Panc1 (cell line): ENCODE measurements around the gene RASGRP3. TPM values are rescaled to one million over a fixed set of nuclear protein-coding genes. Genes with fewer than 3 reads are reported as not detected.

Source experiments
- ATAC-seq: fragments of 200-7000 bp; cut with Tn5 transposase; 2 replicates; pipeline ENCODE4 v1.9.1; 2020; ENCODE audit warnings: mild to moderate bottlenecking, moderate library complexity
- BruUV-seq: library from RNA; stranded (reverse); fragments of 400-500 nt; replicated peaks from 2 replicates; lab custom pipeline; 2021; lab: Mats Ljungman, UMichigan
- CTCF ChIA-PET: fragments of 300-600 bp; sonication (Branson Sonifier 250); formaldehyde crosslinking; loops from one replicate; lab custom pipeline; 2022; ENCODE audit warnings: antibody characterized with exemption; lab: Charles Lee
- POLR2A ChIA-PET: fragments of 300-600 bp; sonication (Branson Sonifier 250); formaldehyde crosslinking; loops from one replicate; lab custom pipeline; 2022; ENCODE audit warnings: antibody characterized with exemption; lab: Charles Lee
- DNase-seq: peaks from one replicate; pipeline ENCODE4 v3.0.0-alpha.2; 2010; ENCODE audit warnings: low read depth, low spot score
- H3K27ac ChIP-seq: 2 replicates; pipeline ENCODE4 v1.5.1; 2011; ENCODE audit warnings: mild to moderate bottlenecking, low read length, inconsistent platforms
- H3K27me3 ChIP-seq: fragments of 200-500 bp; sonication (Bioruptor generic); 2 replicates; pipeline ENCODE4 v1.6.0; 2014; ENCODE audit warnings: low read length, inconsistent platforms; ENCODE audit not compliant: control insufficient read depth, insufficient read depth
- H3K36me3 ChIP-seq: fragments of 200-500 bp; sonication (Bioruptor generic); 2 replicates; pipeline ENCODE4 v1.5.1; 2014; ENCODE audit warnings: inconsistent platforms, mild to moderate bottlenecking, low read length, moderate library complexity; ENCODE audit not compliant: control insufficient read depth, insufficient read depth
- H3K4me1 ChIP-seq: 2 replicates; pipeline ENCODE4 v1.5.1; 2011; ENCODE audit warnings: inconsistent platforms, mild to moderate bottlenecking, low read length, moderate library complexity; ENCODE audit not compliant: control insufficient read depth, insufficient read depth
- H3K4me3 ChIP-seq, 2 experiments: 2 replicates each; pipeline ENCODE4 v1.5.1; 2011 to 2012; ENCODE audit warnings: low read depth in 2 of 2, low read length in 2 of 2, mild to moderate bottlenecking in 2 of 2, inconsistent platforms in 1 of 2, moderate library complexity in 1 of 2
- H3K9me3 ChIP-seq: fragments of 200-500 bp; sonication (Bioruptor generic); 2 replicates; pipeline ENCODE4 v1.5.1; 2014; ENCODE audit warnings: low read depth, mild to moderate bottlenecking, inconsistent platforms, low read length, moderate library complexity; ENCODE audit not compliant: control insufficient read depth, insufficient read depth
- CTCF ChIP-seq: fragments of 450-650 bp; IDR thresholded peaks from 2 replicates; pipeline ENCODE4 v1.5.1; 2017; ENCODE audit warnings: mild to moderate bottlenecking
- POLR2AphosphoS5 ChIP-seq: IDR thresholded peaks from 2 replicates; pipeline ENCODE4 v1.6.1; 2012; ENCODE audit warnings: mild to moderate bottlenecking, low read depth, low read length, moderate library complexity
- SIN3A ChIP-seq: IDR thresholded peaks from 2 replicates; pipeline ENCODE4 v1.6.1; 2012; ENCODE audit warnings: low read depth, mild to moderate bottlenecking, low read length, moderate library complexity, borderline replicate concordance; ENCODE audit not compliant: insufficient read depth
- TCF7L2 ChIP-seq: IDR thresholded peaks from 2 replicates; pipeline ENCODE4 v1.6.1; 2011; ENCODE audit warnings: mild to moderate bottlenecking, low read depth, low read length, inconsistent platforms
- in situ Hi-C: cut with HindIII; loops from 2 replicates; pipeline ENCODE4 v1.10.0; 2016; ENCODE audit warnings: low sequenced_read_pairs, low pct_unique_long_range_greater_than_20kb
- intact Hi-C: fragments of 100-400 bp; cut with micrococcal nuclease; formaldehyde crosslinking; loops from one replicate; pipeline ENCODE4 v1.10.0; 2022; ENCODE audit not compliant: unreplicated experiment
- total RNA-seq: library from RNA; stranded (reverse); gene quantifications from one replicate; pipeline ENCODE4 v1.2.1, GENCODE V29; 2021; ENCODE audit not compliant: unreplicated experiment
- TF ChIP-seq, protein P1 (sequence below), 2 experiments: IDR thresholded peaks; 2 replicates each; pipeline ENCODE4 v1.6.1; 2011 to 2012; ENCODE audit warnings: low read depth in 2 of 2, control low read depth in 1 of 2, low read length in 1 of 2, mild to moderate bottlenecking in 1 of 2, moderate library complexity in 1 of 2; ENCODE audit not compliant: insufficient read depth in 1 of 2

The RASGRP3 gene
- total RNA-seq, 1 experiment from 2014 or later: 2.6 TPM

DNA sequence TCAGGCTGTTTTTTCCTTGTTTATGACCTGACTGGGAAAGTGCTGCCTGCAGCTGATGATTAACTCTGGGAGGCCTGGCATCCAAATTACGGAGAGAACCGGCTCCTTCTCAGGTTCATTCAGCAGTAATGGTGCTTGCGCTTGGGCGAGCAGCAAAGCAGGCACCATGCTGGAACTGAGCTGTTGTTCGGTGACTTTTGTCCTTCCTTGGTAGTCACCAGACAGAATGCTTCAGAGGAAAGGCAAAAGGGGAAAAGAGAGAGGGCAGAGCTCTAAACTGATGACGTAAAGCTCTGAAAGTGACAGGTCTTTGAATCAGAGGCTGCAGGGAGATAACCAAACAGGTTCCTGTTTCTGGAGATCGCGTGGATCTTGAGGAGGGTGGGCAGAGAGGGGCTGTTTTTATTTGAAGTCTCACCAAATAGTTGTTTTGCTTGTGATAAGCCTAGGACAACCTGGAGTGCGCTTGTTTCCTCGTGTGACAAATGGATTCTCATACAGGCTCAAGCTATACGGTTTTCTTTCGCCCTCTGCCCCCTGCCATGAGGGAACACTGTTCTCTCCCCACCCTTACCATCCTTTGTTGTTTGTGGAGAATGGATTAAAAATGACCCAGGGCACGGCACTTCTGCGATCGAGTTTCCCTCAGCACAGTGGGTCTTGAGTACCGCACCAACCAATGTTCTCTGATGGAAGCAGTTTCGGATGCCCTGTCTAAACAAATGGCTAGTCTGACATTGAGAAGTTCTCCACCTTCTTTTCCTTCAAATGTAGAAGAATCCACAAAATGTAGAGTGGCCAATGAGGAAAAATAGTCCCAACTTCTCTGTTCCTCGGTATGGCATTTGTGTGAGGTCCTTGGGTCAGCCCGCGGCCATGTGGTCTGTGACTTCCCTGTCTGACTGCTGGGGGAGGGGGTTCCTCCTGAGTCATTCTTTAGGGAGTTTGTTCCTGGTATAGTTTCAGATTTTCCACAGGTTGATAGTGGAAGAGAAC lies 1.3 kb downstream of the RASGRP3 start:
- TF ChIP-seq, protein P1, sequence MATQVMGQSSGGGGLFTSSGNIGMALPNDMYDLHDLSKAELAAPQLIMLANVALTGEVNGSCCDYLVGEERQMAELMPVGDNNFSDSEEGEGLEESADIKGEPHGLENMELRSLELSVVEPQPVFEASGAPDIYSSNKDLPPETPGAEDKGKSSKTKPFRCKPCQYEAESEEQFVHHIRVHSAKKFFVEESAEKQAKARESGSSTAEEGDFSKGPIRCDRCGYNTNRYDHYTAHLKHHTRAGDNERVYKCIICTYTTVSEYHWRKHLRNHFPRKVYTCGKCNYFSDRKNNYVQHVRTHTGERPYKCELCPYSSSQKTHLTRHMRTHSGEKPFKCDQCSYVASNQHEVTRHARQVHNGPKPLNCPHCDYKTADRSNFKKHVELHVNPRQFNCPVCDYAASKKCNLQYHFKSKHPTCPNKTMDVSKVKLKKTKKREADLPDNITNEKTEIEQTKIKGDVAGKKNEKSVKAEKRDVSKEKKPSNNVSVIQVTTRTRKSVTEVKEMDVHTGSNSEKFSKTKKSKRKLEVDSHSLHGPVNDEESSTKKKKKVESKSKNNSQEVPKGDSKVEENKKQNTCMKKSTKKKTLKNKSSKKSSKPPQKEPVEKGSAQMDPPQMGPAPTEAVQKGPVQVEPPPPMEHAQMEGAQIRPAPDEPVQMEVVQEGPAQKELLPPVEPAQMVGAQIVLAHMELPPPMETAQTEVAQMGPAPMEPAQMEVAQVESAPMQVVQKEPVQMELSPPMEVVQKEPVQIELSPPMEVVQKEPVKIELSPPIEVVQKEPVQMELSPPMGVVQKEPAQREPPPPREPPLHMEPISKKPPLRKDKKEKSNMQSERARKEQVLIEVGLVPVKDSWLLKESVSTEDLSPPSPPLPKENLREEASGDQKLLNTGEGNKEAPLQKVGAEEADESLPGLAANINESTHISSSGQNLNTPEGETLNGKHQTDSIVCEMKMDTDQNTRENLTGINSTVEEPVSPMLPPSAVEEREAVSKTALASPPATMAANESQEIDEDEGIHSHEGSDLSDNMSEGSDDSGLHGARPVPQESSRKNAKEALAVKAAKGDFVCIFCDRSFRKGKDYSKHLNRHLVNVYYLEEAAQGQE (IDR thresholded peaks at IDR 0.05; ENCODE audit: insufficient read depth in 1 of 2, low read depth in 2 of 2, low read length in 1 of 2): no peak
- TF ChIP-seq POLR2AphosphoS5 (no peak), CTCF (no peak), SIN3A (no peak), TCF7L2 (no peak)
- H3K27ac ChIP-seq: no peak overlapping the region
- ATAC-seq: no peak
- in situ Hi-C loops (no loop called here), intact Hi-C loops (loop anchor here (5.0 kb wide), 1 partner anchor 105 kb away; no protein-coding TSS in a partner anchor)
- no peaks in the 10 kb centered on the region; the same call in 1 of the 2 replicates for H3K4me1 ChIP-seq
- ChIA-PET POLR2A (no interaction called here), CTCF (interaction anchor here (0.5 kb wide), 1 partner anchor 828 kb away, joined by 4 read pairs; no protein-coding TSS in a partner anchor)
- no TSS peak for BruUV-seq
- no peaks in the 10 kb centered on the region for H3K27me3 ChIP-seq
- H3K9me3 ChIP-seq: no peaks in the 10 kb centered on the region
- peak overlapping the region; percentile 7 to 31; a peak in 3 of 4 replicates for H3K4me3 ChIP-seq
- H3K36me3 ChIP-seq: peaks cover 2% of the 10 kb centered on the region; the same call in 1 of the 2 replicates
- peak; percentile 60 for DNase-seq

GRCh38 chr2:33478968-33479731 lies 2.7 kb downstream of the RASGRP3 start:
- Histone ChIP-seq H3K27me3 (no peaks in the 10 kb centered on the region), H3K4me1 (no peaks in the 10 kb centered on the region; the same call in 1 of the 2 replicates), H3K9me3 (no peaks in the 10 kb centered on the region), H3K4me3 (no peak overlapping the region), H3K27ac (no peak overlapping the region), H3K36me3 (peaks cover 2% of the 10 kb centered on the region; the same call in 1 of the 2 replicates)
- CTCF ChIA-PET: no interaction called here
- TF ChIP-seq POLR2AphosphoS5 (no peak), SIN3A (no peak), TCF7L2 (no peak), CTCF (no peak)
- TF ChIP-seq, protein P1 (IDR thresholded peaks at IDR 0.05; ENCODE audit: insufficient read depth in 1 of 2, low read depth in 2 of 2, low read length in 1 of 2): no peak
- BruUV-seq: no TSS peak
- intact Hi-C loops: loop anchor here (5.0 kb wide), 1 partner anchor 103 kb away; no protein-coding TSS in a partner anchor
- POLR2A ChIA-PET: interaction anchor here (0.6 kb wide), 2 partner anchors 41 to 141 kb away, joined by 3 to 11 read pairs; no protein-coding TSS in a partner anchor
- ATAC-seq (no peak), DNase-seq (no peak)
- in situ Hi-C loops: no loop called here
